ENCODE measurements around the gene SIT1. TPM values are rescaled to one million over a fixed set of nuclear protein-coding genes. Genes with fewer than 3 reads are reported as not detected.
"Not testable (repeated sequence)": the region's sequence is repeated elsewhere in the genome, so short reads cannot be mapped to it uniquely, and the experiment has no call there.

SIT1 gene
- total RNA-seq, 4 donors from 2014 or later, result 0.74 to 5.2 (median 1.1) TPM

- no peak for TF ChIP-seq CTCF (IDR thresholded peaks at IDR 0.05)
- DNase-seq (ENCODE audit: low spot score) (no peak), ATAC-seq (ENCODE audit: low FRiP score) (no peak)
Observed at GRCh38 chr9:35618325-35618727, 32.4 kb downstream of the SIT1 start, which contains the start of gene CD72. CD72 (minus strand) TSS chr9:35618413; CDS start chr9:35618303, 110 bp downstream.

GRCh38 chr9:35617548-35617947, 33.2 kb downstream of the SIT1 start:
- DNase-seq (ENCODE audit: low spot score), result no peak
- ATAC-seq (ENCODE audit: low FRiP score), result no peak
- no peak for TF ChIP-seq CTCF (IDR thresholded peaks at IDR 0.05)

- no peak for TF ChIP-seq CTCF (IDR thresholded peaks at IDR 0.05)
- DNase-seq (ENCODE audit: low spot score) (peak; percentile 75), ATAC-seq (ENCODE audit: low FRiP score) (peak; percentile 66)
Observed at GRCh38 chr9:35616681-35617459, 33.9 kb downstream of the SIT1 start.

GRCh38 chr9:35615981-35616680, 34.6 kb downstream of the SIT1 start:
- ATAC-seq (ENCODE audit: low FRiP score) (no peak), DNase-seq (ENCODE audit: low spot score) (no peak)
- no peak for TF ChIP-seq CTCF (IDR thresholded peaks at IDR 0.05)

GRCh38 chr9:35612843-35613242, 37.9 kb downstream of the SIT1 start:
- ATAC-seq (ENCODE audit: low FRiP score), result no peak
- TF ChIP-seq CTCF (IDR thresholded peaks at IDR 0.05), result no peak
- DNase-seq (ENCODE audit: low spot score), result no peak

- DNase-seq (ENCODE audit: low spot score); ATAC-seq (ENCODE audit: low FRiP score): not testable (repeated sequence)
Observed at GRCh38 chr9:35612066-35612465, 38.7 kb downstream of the SIT1 start.

- no peak for TF ChIP-seq CTCF (IDR thresholded peaks at IDR 0.05)
- ATAC-seq (ENCODE audit: low FRiP score) (no peak), DNase-seq (ENCODE audit: low spot score) (no peak)
Observed at GRCh38 chr9:35611230-35611797, 39.4 kb downstream of the SIT1 start.

Measured in omental fat pad (tissue), 4 donors.